BE2C (cell line): ENCODE results near the gene UCHL5.
A peak's percentile ranks its signal among the peaks of the same experiment; 100 is the strongest.
"Not testable (repeated sequence)": the region's sequence is repeated elsewhere in the genome, so short reads cannot be mapped to it uniquely, and the experiment has no call there.

Source experiments
- DNase-seq: peaks from one replicate; pipeline ENCODE4 v3.0.0-alpha.2; 2020
- H3K27me3 ChIP-seq: fragments of 250-450 bp; sonication (Bioruptor Pico); 2 replicates; pipeline ENCODE4 v1.5.1; 2020; ENCODE audit warnings: mild to moderate bottlenecking
- H3K36me3 ChIP-seq: fragments of 250-450 bp; sonication (Bioruptor Pico); 2 replicates; pipeline ENCODE4 v1.5.1; 2020; ENCODE audit warnings: mild to moderate bottlenecking
- H3K4me1 ChIP-seq: fragments of 250-450 bp; sonication (Bioruptor Pico); 2 replicates; pipeline ENCODE4 v1.5.1; 2020
- H3K4me3 ChIP-seq: 2 replicates; pipeline ENCODE4 v1.5.1; 2011; ENCODE audit warnings: low read depth, low read length
- H3K9me3 ChIP-seq: fragments of 250-450 bp; sonication (Bioruptor Pico); 2 replicates; pipeline ENCODE4 v1.5.1; 2020
- CTCF ChIP-seq: IDR thresholded peaks from 2 replicates; pipeline ENCODE4 v1.5.1; 2012; ENCODE audit warnings: mild to moderate bottlenecking, low read depth, low read length

The UCHL5 gene

GRCh38 chr1:193011406-193011805 lies 47.8 kb downstream of the UCHL5 start:
- DNase-seq = no peak
- TF ChIP-seq CTCF = no peak
- Histone ChIP-seq H3K4me1 (no peaks in the 10 kb centered on the region), H3K9me3 (no peaks in the 10 kb centered on the region), H3K27me3 (no peaks in the 10 kb centered on the region), H3K4me3 (no peak overlapping the region), H3K36me3 (peaks cover 6% of the 10 kb centered on the region)

DNA sequence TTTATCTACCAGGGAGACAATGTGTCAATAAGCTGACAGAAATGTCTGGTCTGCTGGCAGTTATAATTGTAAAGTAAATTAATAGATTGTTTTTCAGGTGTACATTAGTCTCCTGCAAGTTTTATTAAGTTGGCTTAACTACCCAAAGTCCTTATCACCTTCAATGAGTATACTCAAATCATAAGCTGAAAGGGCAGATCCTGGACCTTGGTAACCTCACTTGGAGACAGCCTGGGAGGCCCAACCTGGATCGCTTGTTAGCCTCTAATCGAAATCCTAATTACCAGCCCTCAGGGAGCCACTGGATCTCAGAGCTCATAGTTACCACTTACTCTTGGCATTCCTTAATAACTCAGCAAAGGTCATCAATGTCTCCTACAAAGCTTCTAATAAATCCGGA lies 49.7 kb downstream of the UCHL5 start:
- Histone ChIP-seq H3K9me3 (no peaks in the 10 kb centered on the region), H3K36me3 (peaks cover 2% of the 10 kb centered on the region), H3K27me3 (no peaks in the 10 kb centered on the region), H3K4me3 (no peak overlapping the region), H3K4me1 (no peaks in the 10 kb centered on the region)
- DNase-seq = no peak
- TF ChIP-seq CTCF = no peak

DNA sequence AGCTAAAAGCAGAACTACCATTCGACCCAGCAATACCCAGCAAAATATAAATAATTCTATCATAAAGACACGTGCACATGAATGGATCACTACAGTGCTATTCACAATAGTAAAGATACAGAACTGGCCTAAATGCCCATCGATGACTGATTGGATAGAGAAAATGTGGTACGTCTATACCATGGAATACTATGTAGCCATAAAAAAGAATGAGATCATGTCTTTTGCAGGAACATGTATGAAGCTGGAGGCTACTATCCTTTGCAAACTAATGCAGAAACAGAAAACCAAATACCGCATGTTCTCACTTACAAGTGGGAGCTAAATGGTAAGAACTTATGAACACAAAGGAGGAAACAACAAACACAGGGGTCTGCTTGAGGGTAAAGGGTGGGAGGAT lies 53.4 kb downstream of the UCHL5 start:
- Histone ChIP-seq H3K9me3 (no peaks in the 10 kb centered on the region), H3K4me3 (no peak overlapping the region), H3K4me1 (no peaks in the 10 kb centered on the region), H3K27me3 (no peaks in the 10 kb centered on the region), H3K36me3 (no peaks in the 10 kb centered on the region)
- TF ChIP-seq CTCF = no peak
- DNase-seq = no peak

- no peaks in the 10 kb centered on the region for H3K27me3 ChIP-seq
- H3K4me3 ChIP-seq = no peak overlapping the region
- peaks cover 13% of the 10 kb centered on the region for H3K36me3 ChIP-seq
- peak; percentile 67 for TF ChIP-seq CTCF
- no peaks in the 10 kb centered on the region for H3K4me1 ChIP-seq
- H3K9me3 ChIP-seq = no peaks in the 10 kb centered on the region
- no peak for DNase-seq
Observed at GRCh38 chr1:192998536-192998935, 60.6 kb downstream of the UCHL5 start.

- TF ChIP-seq CTCF = no peak
- Histone ChIP-seq H3K4me3 (no peak overlapping the region), H3K4me1 (no peaks in the 10 kb centered on the region), H3K36me3 (peaks cover 9% of the 10 kb centered on the region), H3K27me3 (no peaks in the 10 kb centered on the region), H3K9me3 (no peaks in the 10 kb centered on the region)
- DNase-seq = no peak
Observed at GRCh38 chr1:192994141-192994540, 65.0 kb downstream of the UCHL5 start.

- no peak for TF ChIP-seq CTCF
- H3K9me3 ChIP-seq = no peaks in the 10 kb centered on the region
- peaks cover 9% of the 10 kb centered on the region for H3K36me3 ChIP-seq
- no peak for DNase-seq
- H3K4me3 ChIP-seq = no peak overlapping the region
- no peaks in the 10 kb centered on the region for H3K27me3 ChIP-seq
- no peaks in the 10 kb centered on the region for H3K4me1 ChIP-seq
Observed at GRCh38 chr1:192993426-192994085, 65.6 kb downstream of the UCHL5 start.

- H3K36me3 ChIP-seq, H3K27me3 ChIP-seq, H3K4me3 ChIP-seq, H3K4me1 ChIP-seq, DNase-seq, H3K9me3 ChIP-seq: not testable (repeated sequence)
Observed at GRCh38 chr1:192986748-192987334, 72.3 kb downstream of the UCHL5 start.
